HUES6 (cell line): ENCODE data around the gene ADSS1.

ENCODE experiments used
- H3K27ac ChIP-seq: 2 replicates; pipeline ENCODE4 v1.7.0; 2013; ENCODE audit warnings: low read depth, mild to moderate bottlenecking, low read length, inconsistent platforms
- H3K27me3 ChIP-seq: 2 replicates; pipeline ENCODE4 v1.6.1; 2013; ENCODE audit warnings: low read length; ENCODE audit not compliant: control insufficient read depth, insufficient read depth
- H3K36me3 ChIP-seq: 2 replicates; pipeline ENCODE4 v1.6.1; 2013; ENCODE audit warnings: low read length; ENCODE audit not compliant: control insufficient read depth, insufficient read depth
- H3K4me1 ChIP-seq: 2 replicates; pipeline ENCODE4 v1.6.1; 2013; ENCODE audit warnings: low read length; ENCODE audit not compliant: control insufficient read depth, insufficient read depth
- H3K4me3 ChIP-seq: 2 replicates; pipeline ENCODE4 v1.5.1; 2013; ENCODE audit warnings: low read depth, low read length
- H3K9ac ChIP-seq: one replicate; pipeline ENCODE4 v1.6.1; 2013; ENCODE audit warnings: mild to moderate bottlenecking, low read length
- H3K9me3 ChIP-seq: 2 replicates; pipeline ENCODE4 v1.6.1; 2013; ENCODE audit warnings: low read depth, low read length; ENCODE audit not compliant: control insufficient read depth, insufficient read depth

The ADSS1 gene

DNA sequence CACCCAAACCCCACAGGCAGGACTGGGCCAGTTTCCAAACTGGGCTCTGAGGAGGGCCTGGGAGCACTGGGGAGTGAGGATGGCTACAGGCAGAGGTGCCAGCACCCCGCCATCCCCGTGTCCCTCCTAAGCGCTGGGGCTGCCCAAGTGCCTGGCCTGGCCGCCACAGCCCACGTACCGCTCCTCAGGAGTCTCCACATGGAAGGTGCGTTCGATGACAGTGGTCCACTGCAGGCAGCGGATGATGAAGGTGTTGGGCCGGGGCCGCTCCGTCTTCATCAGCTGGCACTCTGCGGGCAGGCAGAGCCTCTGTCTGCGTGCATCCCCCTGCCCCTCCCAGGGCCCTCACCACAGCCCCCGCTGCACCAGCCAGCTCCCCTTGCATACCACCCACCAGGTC lies 52.5 kb downstream of the ADSS1 start:
- Histone ChIP-seq H3K9me3 (peaks cover 4% of the 10 kb centered on the region), H3K9ac (no peak overlapping the region), H3K4me1 (no peaks in the 10 kb centered on the region), H3K4me3 (no peak overlapping the region), H3K27ac (no peak overlapping the region), H3K27me3 (no peaks in the 10 kb centered on the region), H3K36me3 (peaks cover 66% of the 10 kb centered on the region)

DNA sequence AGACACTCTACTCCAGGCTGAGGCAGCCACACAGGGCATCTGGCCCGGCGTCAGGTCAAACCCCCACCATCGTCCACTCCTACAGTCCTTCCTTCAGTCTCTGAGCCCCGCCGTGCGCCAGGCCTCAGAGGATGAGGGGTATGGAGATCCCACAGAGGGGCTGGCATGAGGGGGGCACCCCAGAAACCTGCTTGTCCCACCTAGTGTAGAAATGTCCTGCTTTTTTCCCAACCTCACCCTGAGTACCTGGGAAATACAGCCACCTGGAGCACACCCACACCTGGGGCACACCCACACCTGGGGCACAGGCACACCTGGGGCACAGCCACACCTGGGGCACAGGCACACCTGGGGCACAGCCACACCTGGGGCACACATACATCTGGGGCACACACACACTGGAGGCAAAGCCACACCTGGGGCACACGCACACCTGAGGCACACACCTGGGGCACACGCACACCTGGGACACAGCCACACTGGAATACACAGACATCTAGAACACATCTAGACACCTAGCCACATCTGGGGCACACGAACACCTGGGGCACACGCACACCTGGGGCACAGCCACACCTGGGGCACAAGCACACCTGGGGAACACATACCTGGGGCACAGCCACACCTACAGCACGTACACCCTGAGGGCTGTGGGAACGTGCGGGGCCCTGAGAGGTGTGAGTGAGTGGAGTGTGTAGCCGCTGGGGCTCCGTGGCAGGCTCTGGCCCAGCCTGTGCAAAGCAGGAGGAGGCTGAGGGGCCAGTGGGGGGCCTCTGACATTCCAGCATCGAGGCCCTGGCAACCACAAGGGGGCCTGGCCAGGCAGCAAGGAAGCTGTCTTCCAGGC lies 53.2 kb downstream of the ADSS1 start:
- no peak overlapping the region for H3K9ac ChIP-seq
- no peak overlapping the region for H3K27ac ChIP-seq
- H3K4me3 ChIP-seq = no peak overlapping the region
- no peaks in the 10 kb centered on the region for H3K4me1 ChIP-seq
- H3K36me3 ChIP-seq = peaks cover 59% of the 10 kb centered on the region
- H3K9me3 ChIP-seq = no peaks in the 10 kb centered on the region
- H3K27me3 ChIP-seq = no peaks in the 10 kb centered on the region

DNA sequence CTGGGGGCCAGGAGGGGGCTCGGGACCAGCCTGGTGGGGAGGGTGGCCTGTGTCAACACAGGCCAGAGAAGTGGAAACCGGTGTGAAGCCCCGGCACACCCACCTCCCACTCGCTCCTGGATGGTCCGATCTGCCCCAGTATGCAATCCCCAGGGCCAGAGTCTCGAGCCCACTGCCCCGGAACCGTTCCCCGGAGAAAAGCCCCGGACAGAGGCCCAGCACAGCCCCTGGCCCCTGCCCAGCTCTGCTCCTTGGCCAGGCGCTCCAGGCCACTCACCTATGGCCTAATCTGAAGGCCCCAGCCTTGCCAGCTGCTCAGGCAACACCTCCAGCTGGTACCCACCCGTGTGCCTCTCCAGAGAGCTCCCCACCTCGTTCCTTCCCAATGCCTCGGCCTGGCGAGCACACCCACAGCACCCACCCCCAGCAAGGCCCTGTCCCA lies 53.8 kb downstream of the ADSS1 start:
- Histone ChIP-seq H3K4me1 (no peaks in the 10 kb centered on the region), H3K27ac (no peak overlapping the region), H3K9me3 (no peaks in the 10 kb centered on the region), H3K36me3 (peaks cover 56% of the 10 kb centered on the region), H3K4me3 (no peak overlapping the region), H3K27me3 (no peaks in the 10 kb centered on the region), H3K9ac (no peak overlapping the region)

DNA sequence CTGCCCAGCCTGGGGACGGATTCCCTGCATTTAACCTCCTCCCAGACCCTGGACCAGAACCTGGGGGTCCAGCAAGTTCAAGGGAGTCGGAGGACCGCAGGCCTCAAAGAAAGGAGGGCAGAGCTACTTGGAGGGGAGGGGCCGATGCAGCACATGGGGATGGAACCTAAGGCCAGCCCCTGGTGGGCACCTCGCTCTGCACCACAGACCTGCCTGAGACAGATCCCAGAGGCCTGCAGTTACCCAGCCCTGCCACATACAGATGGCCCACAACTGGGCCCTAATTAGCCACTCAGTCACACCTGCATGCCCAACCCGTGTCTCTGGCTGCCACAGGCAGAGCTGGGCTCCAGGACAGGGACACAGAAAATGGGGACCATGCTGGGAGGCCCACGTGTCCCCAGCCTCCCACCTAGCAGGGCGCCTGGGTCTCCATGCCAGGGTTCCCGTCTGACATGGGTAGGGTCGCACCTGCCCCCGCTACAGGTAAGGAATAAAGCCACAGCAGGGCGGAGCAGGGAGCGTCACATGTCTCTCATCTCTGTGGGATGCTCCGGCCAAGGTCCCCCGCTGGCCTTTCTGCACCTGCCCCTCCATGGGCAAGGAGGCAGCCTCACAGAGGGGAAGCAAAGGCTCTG lies 54.8 kb downstream of the ADSS1 start:
- no peak overlapping the region for H3K9ac ChIP-seq
- no peaks in the 10 kb centered on the region for H3K9me3 ChIP-seq
- H3K36me3 ChIP-seq = peaks cover 48% of the 10 kb centered on the region
- H3K4me3 ChIP-seq = no peak overlapping the region
- no peak overlapping the region for H3K27ac ChIP-seq
- no peaks in the 10 kb centered on the region for H3K4me1 ChIP-seq
- H3K27me3 ChIP-seq = no peaks in the 10 kb centered on the region

DNA sequence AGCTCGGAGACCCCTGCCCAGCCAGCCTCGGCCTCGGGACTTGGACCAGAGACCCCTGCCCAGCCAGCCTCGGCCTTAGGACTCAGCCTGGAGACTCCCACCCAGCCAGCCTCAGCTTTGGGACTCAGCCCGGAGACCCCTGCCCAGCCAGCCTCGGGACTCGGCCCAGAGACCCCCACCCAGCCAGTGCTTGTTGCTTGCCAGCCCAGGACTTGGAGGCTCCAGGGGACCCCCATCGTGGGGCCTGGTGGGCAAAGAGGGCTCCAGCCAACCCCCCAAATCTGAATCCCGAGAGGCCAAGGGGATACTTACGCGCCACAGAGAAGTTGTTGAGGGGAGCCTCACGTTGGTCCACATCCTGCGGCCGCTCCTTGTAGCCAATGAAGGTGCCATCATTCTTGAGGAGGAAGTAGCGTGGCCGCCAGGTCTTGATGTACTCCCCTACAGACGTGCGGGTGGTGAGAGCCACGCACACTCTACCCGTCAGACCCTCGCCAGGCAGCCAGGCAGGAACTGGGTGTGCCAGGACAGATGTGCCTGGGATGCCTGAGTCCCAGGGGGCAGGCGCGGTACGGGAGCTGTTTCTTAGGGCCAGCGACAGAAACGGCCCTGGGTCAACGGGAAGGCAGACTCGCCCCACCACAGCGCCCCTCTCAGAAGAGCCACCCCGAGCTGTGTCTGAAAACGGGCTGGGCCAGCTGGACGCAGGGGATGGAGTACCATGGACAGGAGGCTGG lies 55.9 kb downstream of the ADSS1 start:
- H3K4me1 ChIP-seq = no peaks in the 10 kb centered on the region
- no peaks in the 10 kb centered on the region for H3K9me3 ChIP-seq
- H3K4me3 ChIP-seq = no peak overlapping the region
- no peaks in the 10 kb centered on the region for H3K27me3 ChIP-seq
- H3K9ac ChIP-seq = no peak overlapping the region
- peaks cover 38% of the 10 kb centered on the region for H3K36me3 ChIP-seq
- no peak overlapping the region for H3K27ac ChIP-seq

DNA sequence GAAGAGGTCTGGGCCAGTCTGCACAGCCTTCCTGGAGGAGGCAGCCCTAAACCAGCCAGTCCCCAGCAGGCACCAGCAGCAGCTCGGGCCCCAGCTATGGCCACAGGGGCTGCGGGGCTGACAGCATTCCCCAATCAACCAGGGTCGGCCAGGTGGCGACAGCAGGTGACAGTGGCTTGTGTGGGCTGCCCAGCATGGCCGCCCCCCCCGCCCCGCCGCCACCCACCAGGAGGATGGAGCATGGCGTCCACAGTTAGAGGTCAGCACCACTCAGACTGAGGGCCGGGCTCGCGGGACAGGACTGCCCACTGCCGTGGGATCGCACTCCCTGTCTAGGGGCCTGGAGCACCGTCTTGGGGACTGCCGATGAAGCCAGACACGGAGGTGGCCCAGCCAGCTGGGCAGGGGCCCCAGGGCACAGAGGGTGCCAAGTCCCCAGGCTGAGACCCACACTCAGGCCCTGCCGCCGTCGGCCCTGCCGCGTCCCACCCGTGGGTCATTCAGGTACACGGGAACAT lies 56.5 kb downstream of the ADSS1 start:
- Histone ChIP-seq H3K4me1 (no peaks in the 10 kb centered on the region), H3K9me3 (no peaks in the 10 kb centered on the region), H3K4me3 (no peak overlapping the region), H3K36me3 (peaks cover 35% of the 10 kb centered on the region), H3K27me3 (no peaks in the 10 kb centered on the region), H3K27ac (no peak overlapping the region), H3K9ac (no peak overlapping the region)

DNA sequence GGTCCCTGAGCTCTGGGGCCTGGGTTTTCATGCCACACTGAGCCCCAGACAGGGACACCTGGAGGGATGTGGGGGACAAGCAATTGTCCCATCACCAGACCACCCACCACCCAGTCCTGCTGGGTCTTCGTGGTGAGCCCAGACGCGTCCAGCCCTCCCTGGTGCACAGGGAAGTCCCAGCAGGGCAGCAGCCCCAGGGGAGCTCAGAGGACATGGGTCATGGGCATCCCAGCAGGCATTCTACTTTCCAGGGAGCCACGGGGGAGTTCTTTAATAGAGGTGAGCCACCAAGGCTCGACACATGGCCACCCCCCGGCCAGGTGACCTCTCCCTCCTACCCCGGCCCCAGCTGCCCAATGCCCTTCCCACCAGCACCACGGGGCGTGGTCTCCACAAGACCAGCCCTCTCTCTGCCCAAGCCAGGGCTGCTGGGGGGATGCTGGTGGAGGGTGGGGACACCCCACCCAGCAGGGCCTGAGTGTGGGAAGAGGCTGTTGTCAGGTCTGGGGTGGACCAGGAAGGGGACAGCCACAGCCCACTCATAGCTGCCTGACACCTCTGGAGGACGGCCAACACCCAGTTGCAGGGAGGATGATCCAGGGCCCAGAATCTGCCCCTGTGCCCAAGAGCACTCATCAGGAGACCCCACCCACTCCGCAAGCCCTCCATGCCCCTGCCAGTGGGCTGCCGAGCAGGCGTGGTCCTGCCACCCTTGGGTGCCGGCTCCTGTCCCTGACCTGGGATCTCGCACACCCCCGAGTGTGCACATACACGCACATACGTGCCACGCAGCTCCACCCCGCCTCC lies 57.4 kb downstream of the ADSS1 start:
- Histone ChIP-seq H3K36me3 (peaks cover 30% of the 10 kb centered on the region), H3K9me3 (no peaks in the 10 kb centered on the region), H3K27me3 (no peaks in the 10 kb centered on the region), H3K9ac (no peak overlapping the region), H3K4me1 (no peaks in the 10 kb centered on the region), H3K27ac (no peak overlapping the region), H3K4me3 (no peak overlapping the region)

DNA sequence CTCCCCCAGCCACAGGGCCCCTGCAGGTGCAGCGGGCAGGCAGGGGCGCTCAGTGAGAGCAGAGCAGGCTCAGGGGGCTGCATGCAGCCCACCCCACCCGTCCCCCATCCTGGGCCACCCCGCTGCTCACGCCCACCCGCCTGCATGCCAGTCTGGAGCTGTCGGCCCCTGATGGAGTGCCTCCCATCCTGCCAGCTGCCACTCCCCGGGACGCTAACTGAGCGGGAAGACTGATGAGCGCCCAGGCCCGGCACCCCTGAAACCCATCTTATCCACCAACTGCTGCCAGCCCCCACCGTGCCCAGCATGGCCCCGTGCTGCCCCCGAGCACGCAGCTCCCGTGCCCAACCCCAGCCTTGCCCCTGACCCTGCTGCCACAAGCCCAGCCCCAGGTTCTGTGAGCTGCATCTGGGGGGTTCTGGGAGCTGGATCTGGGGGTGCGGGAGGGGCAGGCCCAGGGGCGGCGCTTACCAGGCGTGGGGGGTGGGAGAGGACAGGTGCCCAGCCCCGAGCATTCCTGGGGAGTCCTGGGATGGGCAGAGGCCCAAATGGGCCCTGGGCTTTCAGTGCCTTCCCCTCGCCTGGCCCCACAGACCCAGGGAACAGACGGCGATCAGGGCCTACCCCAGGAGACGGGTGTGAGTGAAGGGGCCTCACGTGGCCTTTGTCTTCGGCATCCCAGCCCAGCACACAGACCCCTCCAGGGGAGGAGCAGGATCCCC lies 58.2 kb downstream of the ADSS1 start:
- H3K4me1 ChIP-seq = no peaks in the 10 kb centered on the region
- H3K27ac ChIP-seq = no peak overlapping the region
- no peaks in the 10 kb centered on the region for H3K27me3 ChIP-seq
- H3K9me3 ChIP-seq = no peaks in the 10 kb centered on the region
- peaks cover 28% of the 10 kb centered on the region for H3K36me3 ChIP-seq
- no peak overlapping the region for H3K4me3 ChIP-seq
- no peak overlapping the region for H3K9ac ChIP-seq

DNA sequence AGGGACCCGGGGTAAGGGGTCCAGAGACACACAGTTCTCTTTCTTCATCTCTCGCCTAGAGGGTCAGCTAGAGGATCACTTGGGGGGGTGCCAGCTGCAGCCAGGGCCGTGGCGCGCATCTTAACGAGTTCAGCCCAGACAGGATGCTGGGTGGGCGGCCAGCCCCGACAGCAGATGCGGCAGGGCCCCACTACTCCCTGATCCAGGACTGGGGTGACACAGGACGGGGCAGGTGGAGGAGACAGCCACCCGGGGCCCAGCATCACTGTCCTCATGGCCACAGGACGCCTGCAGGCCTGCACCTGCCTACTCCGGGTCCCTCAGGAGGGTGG lies 58.7 kb downstream of the ADSS1 start:
- no peaks in the 10 kb centered on the region for H3K27me3 ChIP-seq
- H3K9ac ChIP-seq = no peak overlapping the region
- H3K4me1 ChIP-seq = no peaks in the 10 kb centered on the region
- no peak overlapping the region for H3K27ac ChIP-seq
- H3K36me3 ChIP-seq = peaks cover 29% of the 10 kb centered on the region
- H3K4me3 ChIP-seq = no peak overlapping the region
- no peaks in the 10 kb centered on the region for H3K9me3 ChIP-seq
